ENCODE results near the gene DAGLA. TPM values are rescaled to one million over a fixed set of nuclear protein-coding genes. Genes with fewer than 3 reads are reported as not detected.

Gene DAGLA
- total RNA-seq, 1 experiment from 2014 or later: 9.5 TPM

DNA sequence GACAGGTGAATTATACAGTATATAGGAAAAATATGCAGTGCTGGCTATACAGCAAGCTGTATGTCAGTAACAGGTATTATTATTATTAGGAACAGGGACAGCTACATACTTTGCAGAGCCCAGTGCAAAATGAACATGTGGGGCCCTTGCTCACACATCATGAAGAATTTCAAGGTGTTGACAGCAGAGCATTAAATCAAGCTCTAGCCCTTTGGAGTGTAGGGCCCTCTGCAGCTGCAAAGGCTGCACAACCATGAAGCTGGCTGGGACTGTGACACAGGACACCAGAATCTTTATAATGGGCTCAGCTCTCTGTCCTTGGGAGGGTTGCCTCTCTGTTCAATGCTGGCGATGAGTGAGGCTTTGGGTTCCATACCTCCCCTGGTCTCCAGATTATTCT, 44.9 kb upstream of the DAGLA start:
- Histone ChIP-seq H3K27me3 (replicated peaks; ENCODE audit: control insufficient read depth, insufficient read depth, low read length) (no peaks in the 10 kb centered on the region), H3K4me1 (no peaks in the 10 kb centered on the region), H3K36me3 (ENCODE audit: control insufficient read depth, insufficient read depth, low read length) (no peaks in the 10 kb centered on the region), H3K9me3 (no peaks in the 10 kb centered on the region), H3K4me3 (ENCODE audit: low read depth, low read length) (no peak overlapping the region)
- Mint-ChIP-seq H3K27ac (ENCODE audit: unreplicated experiment) (no peak overlapping the region), H3K36me3 (ENCODE audit: insufficient read depth, unreplicated experiment) (no peaks in the 10 kb centered on the region), H3K4me3 (ENCODE audit: unreplicated experiment) (no peak overlapping the region), H3K4me1 (ENCODE audit: low read depth, unreplicated experiment) (peaks cover 2% of the 10 kb centered on the region), H3K27me3 (ENCODE audit: insufficient read depth, unreplicated experiment) (no peaks in the 10 kb centered on the region), H3K9me3 (ENCODE audit: unreplicated experiment) (no peaks in the 10 kb centered on the region)
- TF ChIP-seq, protein P1, sequence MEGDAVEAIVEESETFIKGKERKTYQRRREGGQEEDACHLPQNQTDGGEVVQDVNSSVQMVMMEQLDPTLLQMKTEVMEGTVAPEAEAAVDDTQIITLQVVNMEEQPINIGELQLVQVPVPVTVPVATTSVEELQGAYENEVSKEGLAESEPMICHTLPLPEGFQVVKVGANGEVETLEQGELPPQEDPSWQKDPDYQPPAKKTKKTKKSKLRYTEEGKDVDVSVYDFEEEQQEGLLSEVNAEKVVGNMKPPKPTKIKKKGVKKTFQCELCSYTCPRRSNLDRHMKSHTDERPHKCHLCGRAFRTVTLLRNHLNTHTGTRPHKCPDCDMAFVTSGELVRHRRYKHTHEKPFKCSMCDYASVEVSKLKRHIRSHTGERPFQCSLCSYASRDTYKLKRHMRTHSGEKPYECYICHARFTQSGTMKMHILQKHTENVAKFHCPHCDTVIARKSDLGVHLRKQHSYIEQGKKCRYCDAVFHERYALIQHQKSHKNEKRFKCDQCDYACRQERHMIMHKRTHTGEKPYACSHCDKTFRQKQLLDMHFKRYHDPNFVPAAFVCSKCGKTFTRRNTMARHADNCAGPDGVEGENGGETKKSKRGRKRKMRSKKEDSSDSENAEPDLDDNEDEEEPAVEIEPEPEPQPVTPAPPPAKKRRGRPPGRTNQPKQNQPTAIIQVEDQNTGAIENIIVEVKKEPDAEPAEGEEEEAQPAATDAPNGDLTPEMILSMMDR (IDR thresholded peaks at IDR 0.05; ENCODE audit: insufficient read depth in 1 of 2, low read depth in 1 of 2, low read length in 1 of 2, severe bottlenecking in 1 of 2, unreplicated experiment in 1 of 2): no peak
- POLR2A ChIA-PET: no interaction called here
- intact Hi-C loops (cut with micrococcal nuclease; ENCODE audit: unreplicated experiment): no loop called here
- no TSS peak for BruUV-seq (replicated peaks)
- DNase-seq: no peak
- CTCF ChIA-PET: interaction anchor here (0.6 kb wide), 1 partner anchor 68 kb away, joined by 3 read pairs; no protein-coding TSS in a partner anchor

DNA sequence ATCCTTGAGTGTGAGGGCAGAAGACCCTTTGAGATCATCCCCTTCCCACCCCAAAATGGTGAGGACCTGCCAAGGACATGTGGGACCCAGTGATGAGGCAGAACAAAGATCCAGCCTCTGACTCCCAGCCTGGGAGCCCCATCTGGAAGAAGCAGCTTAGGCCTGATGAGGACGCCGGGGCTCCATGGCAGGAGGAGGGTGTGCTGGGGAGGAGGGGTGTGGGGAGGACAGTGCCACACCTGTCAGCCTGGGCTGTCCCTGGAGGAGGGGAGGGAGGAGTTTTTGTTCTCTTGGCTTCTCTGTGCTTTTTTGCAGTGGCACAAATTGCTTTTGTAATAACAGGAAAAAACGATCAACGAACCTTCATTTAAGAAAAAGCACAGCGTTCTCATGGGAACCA, 44.4 kb upstream of the DAGLA start:
- Mint-ChIP-seq H3K4me1 (ENCODE audit: low read depth, unreplicated experiment) (no peaks in the 10 kb centered on the region), H3K36me3 (ENCODE audit: insufficient read depth, unreplicated experiment) (no peaks in the 10 kb centered on the region), H3K9me3 (ENCODE audit: unreplicated experiment) (no peaks in the 10 kb centered on the region), H3K4me3 (ENCODE audit: unreplicated experiment) (no peak overlapping the region), H3K27ac (ENCODE audit: unreplicated experiment) (no peak overlapping the region), H3K27me3 (ENCODE audit: insufficient read depth, unreplicated experiment) (no peaks in the 10 kb centered on the region)
- DNase-seq: no peak
- intact Hi-C loops (cut with micrococcal nuclease; ENCODE audit: unreplicated experiment): no loop called here
- Histone ChIP-seq H3K36me3 (ENCODE audit: control insufficient read depth, insufficient read depth, low read length) (no peaks in the 10 kb centered on the region), H3K4me3 (ENCODE audit: low read depth, low read length) (no peak overlapping the region), H3K27me3 (replicated peaks; ENCODE audit: control insufficient read depth, insufficient read depth, low read length) (no peaks in the 10 kb centered on the region), H3K4me1 (no peaks in the 10 kb centered on the region), H3K9me3 (no peaks in the 10 kb centered on the region)
- TF ChIP-seq, protein P1 (IDR thresholded peaks at IDR 0.05; ENCODE audit: insufficient read depth in 1 of 2, low read depth in 1 of 2, low read length in 1 of 2, severe bottlenecking in 1 of 2, unreplicated experiment in 1 of 2): no peak
- CTCF ChIA-PET: no interaction called here
- POLR2A ChIA-PET: no interaction called here
- no TSS peak for BruUV-seq (replicated peaks)

DNA sequence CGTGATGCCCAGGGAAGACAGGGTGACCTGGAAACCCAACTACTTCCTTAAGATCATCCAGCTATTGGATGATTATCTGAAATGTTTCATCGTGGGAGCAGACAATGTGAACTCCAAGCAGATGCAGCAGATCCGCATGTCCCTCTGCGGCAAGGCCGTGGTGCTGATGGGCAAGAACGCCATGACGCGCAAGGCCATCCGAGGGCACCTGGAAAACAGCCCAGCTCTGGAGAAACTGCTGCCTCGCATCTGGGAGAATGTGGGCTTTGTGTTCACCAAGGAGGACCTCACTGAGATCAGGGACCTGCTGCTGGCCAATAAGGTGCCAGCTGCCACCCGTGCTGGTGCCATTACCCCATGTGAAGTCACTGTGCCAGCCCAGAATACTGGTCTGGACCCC, 43.5 kb upstream of the DAGLA start:
- Histone ChIP-seq H3K36me3 (ENCODE audit: control insufficient read depth, insufficient read depth, low read length) (no peaks in the 10 kb centered on the region), H3K4me3 (ENCODE audit: low read depth, low read length) (no peak overlapping the region), H3K4me1 (no peaks in the 10 kb centered on the region), H3K27me3 (replicated peaks; ENCODE audit: control insufficient read depth, insufficient read depth, low read length) (no peaks in the 10 kb centered on the region), H3K9me3 (no peaks in the 10 kb centered on the region)
- intact Hi-C loops (cut with micrococcal nuclease; ENCODE audit: unreplicated experiment): no loop called here
- H3K27ac Mint-ChIP-seq (ENCODE audit: unreplicated experiment): no peak overlapping the region
- BruUV-seq (replicated peaks): no TSS peak
- no peaks in the 10 kb centered on the region for H3K9me3 Mint-ChIP-seq (ENCODE audit: unreplicated experiment)
- ChIA-PET CTCF (no interaction called here), POLR2A (no interaction called here)
- no peaks in the 10 kb centered on the region for H3K4me1 Mint-ChIP-seq (ENCODE audit: low read depth, unreplicated experiment)
- H3K27me3 Mint-ChIP-seq (ENCODE audit: insufficient read depth, unreplicated experiment): no peaks in the 10 kb centered on the region
- H3K36me3 Mint-ChIP-seq (ENCODE audit: insufficient read depth, unreplicated experiment): no peaks in the 10 kb centered on the region
- no peak for DNase-seq
- TF ChIP-seq, protein P1 (IDR thresholded peaks at IDR 0.05; ENCODE audit: insufficient read depth in 1 of 2, low read depth in 1 of 2, low read length in 1 of 2, severe bottlenecking in 1 of 2, unreplicated experiment in 1 of 2): no peak
- no peak overlapping the region for H3K4me3 Mint-ChIP-seq (ENCODE audit: unreplicated experiment)
